ENCODE results near the gene GREB1L. TPM values are rescaled to one million over a fixed set of nuclear protein-coding genes. Genes with fewer than 3 reads are reported as not detected.

GREB1L gene
- polyA plus RNA-seq, 1 donor (not counting 4 experiments of a cell fraction or from before 2014, with no cell fraction given), result 5.5 TPM

DNA sequence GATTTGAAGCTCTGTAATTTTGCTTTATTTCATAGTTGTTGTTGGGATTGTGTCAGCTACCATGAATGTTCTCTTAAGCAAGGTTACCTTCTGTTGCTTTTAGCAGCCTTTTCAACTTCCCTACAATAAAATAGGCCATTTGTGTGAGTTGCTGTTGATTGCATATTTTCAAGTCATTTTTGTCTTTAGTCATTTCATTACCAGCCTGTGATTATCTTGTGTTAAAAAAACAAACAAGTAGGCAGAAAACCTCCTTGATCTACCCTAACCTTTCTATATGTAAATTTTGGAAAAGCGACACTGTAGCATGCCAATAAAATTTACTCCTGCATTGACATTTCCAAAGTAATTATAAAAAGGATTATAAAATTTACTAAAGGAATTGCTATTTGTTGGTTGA is 19.3 kb downstream of the GREB1L start:
- FAIRE-seq, result no peak
- dilution Hi-C loops (cut with MboI; ENCODE audit: extremely low pct_ligation_motif_present, low sequenced_read_pairs), result no loop called here

DNA sequence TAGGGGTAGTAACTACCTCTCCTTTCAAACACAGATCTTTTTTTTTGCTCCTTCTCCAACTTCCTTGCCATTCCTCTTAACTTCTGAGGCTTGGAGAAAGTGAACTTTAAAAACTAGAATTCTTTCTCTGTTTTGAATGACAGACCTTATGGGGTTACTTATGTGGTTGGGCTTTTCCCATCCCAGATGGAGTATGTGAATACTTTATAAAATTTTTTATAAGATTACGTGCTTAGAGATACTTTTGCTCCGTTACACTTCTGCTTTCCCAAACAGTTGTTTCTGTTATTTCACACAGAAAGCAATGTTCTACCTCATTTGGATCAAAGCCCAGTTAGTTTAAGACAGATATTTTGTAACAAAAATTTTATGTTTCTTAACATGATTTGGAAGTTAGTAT is 20.2 kb downstream of the GREB1L start:
- Histone ChIP-seq H3K9ac (ENCODE audit: control insufficient read depth, extremely low read depth, insufficient read depth, low read length) (no peak overlapping the region), H3K9me3 (ENCODE audit: control insufficient read depth, low read depth, low read length) (no peaks in the 10 kb centered on the region), H3K36me3 (ENCODE audit: control insufficient read depth in 2 of 2, extremely low read depth in 1 of 2, insufficient read depth in 2 of 2, low read length in 2 of 2) (no peaks in the 10 kb centered on the region), H3K9me1 (ENCODE audit: control insufficient read depth, extremely low read depth, insufficient read depth, low read length) (no peaks in the 10 kb centered on the region), H3K4me2 (ENCODE audit: control insufficient read depth, extremely low read depth, insufficient read depth, low read depth, low read length) (no peak overlapping the region), H3K4me1 (ENCODE audit: control insufficient read depth, extremely low read depth, insufficient read depth, low read length) (no peaks in the 10 kb centered on the region), H3K27me3 (ENCODE audit: control insufficient read depth, extremely low read depth, insufficient read depth, low read length) (no peaks in the 10 kb centered on the region), H4K20me1 (ENCODE audit: control insufficient read depth, extremely low read depth, insufficient read depth, low read length) (no peaks in the 10 kb centered on the region), H3K79me2 (ENCODE audit: control insufficient read depth, insufficient read depth, low read length) (no peaks in the 10 kb centered on the region), H3K4me3 (ENCODE audit: control insufficient read depth in 2 of 3, extremely low read depth in 1 of 3, insufficient read depth in 2 of 3, low read depth in 1 of 3, low read length in 3 of 3) (no peak overlapping the region), H2AFZ (ENCODE audit: control insufficient read depth, low read length) (no peak overlapping the region), H3K27ac (ENCODE audit: control insufficient read depth, insufficient read depth, low read length) (no peak overlapping the region)
- FAIRE-seq, result no peak
- TF ChIP-seq EZH2 (IDR thresholded peaks at IDR 0.05; ENCODE audit: low read length), result no peak
- TF ChIP-seq, protein P1, sequence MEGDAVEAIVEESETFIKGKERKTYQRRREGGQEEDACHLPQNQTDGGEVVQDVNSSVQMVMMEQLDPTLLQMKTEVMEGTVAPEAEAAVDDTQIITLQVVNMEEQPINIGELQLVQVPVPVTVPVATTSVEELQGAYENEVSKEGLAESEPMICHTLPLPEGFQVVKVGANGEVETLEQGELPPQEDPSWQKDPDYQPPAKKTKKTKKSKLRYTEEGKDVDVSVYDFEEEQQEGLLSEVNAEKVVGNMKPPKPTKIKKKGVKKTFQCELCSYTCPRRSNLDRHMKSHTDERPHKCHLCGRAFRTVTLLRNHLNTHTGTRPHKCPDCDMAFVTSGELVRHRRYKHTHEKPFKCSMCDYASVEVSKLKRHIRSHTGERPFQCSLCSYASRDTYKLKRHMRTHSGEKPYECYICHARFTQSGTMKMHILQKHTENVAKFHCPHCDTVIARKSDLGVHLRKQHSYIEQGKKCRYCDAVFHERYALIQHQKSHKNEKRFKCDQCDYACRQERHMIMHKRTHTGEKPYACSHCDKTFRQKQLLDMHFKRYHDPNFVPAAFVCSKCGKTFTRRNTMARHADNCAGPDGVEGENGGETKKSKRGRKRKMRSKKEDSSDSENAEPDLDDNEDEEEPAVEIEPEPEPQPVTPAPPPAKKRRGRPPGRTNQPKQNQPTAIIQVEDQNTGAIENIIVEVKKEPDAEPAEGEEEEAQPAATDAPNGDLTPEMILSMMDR (optimal IDR thresholded peaks at IDR 0.05 in 1 of 3, IDR thresholded peaks at IDR 0.05 in 1 of 3, conservative IDR thresholded peaks at IDR 0.05 in 1 of 3; ENCODE audit: extremely low read depth in 1 of 3, insufficient read depth in 2 of 3, low read length in 3 of 3), result no peak
- DNase-seq (ENCODE audit: low read depth, low spot score), result no peak
- dilution Hi-C loops (cut with MboI; ENCODE audit: extremely low pct_ligation_motif_present, low sequenced_read_pairs), result no loop called here

More for the DNA sequence above, 19.3 kb downstream of the GREB1L start:
- no peak overlapping the region for H3K27ac ChIP-seq (ENCODE audit: control insufficient read depth, insufficient read depth, low read length)
- H3K4me1 ChIP-seq (ENCODE audit: control insufficient read depth, extremely low read depth, insufficient read depth, low read length), result peaks cover 2% of the 10 kb centered on the region
- H3K9ac ChIP-seq (ENCODE audit: control insufficient read depth, extremely low read depth, insufficient read depth, low read length), result no peak overlapping the region
- no peaks in the 10 kb centered on the region for H3K36me3 ChIP-seq (ENCODE audit: control insufficient read depth in 2 of 2, extremely low read depth in 1 of 2, insufficient read depth in 2 of 2, low read length in 2 of 2)
- no peaks in the 10 kb centered on the region for H3K9me3 ChIP-seq (ENCODE audit: control insufficient read depth, low read depth, low read length)
- H3K4me3 ChIP-seq (ENCODE audit: control insufficient read depth in 2 of 3, extremely low read depth in 1 of 3, insufficient read depth in 2 of 3, low read depth in 1 of 3, low read length in 3 of 3), result no peak overlapping the region
- no peaks in the 10 kb centered on the region for H3K27me3 ChIP-seq (ENCODE audit: control insufficient read depth, extremely low read depth, insufficient read depth, low read length)
- no peaks in the 10 kb centered on the region for H4K20me1 ChIP-seq (ENCODE audit: control insufficient read depth, extremely low read depth, insufficient read depth, low read length)
- no peaks in the 10 kb centered on the region for H3K9me1 ChIP-seq (ENCODE audit: control insufficient read depth, extremely low read depth, insufficient read depth, low read length)
- DNase-seq (ENCODE audit: low read depth, low spot score), result no peak
- H3K4me2 ChIP-seq (ENCODE audit: control insufficient read depth, extremely low read depth, insufficient read depth, low read depth, low read length), result no peak overlapping the region
- H2AFZ ChIP-seq (ENCODE audit: control insufficient read depth, low read length), result no peak overlapping the region
- TF ChIP-seq, protein P1 (optimal IDR thresholded peaks at IDR 0.05 in 1 of 3, IDR thresholded peaks at IDR 0.05 in 1 of 3, conservative IDR thresholded peaks at IDR 0.05 in 1 of 3; ENCODE audit: extremely low read depth in 1 of 3, insufficient read depth in 2 of 3, low read length in 3 of 3), result no peak
- TF ChIP-seq EZH2 (IDR thresholded peaks at IDR 0.05; ENCODE audit: low read length), result no peak
- no peaks in the 10 kb centered on the region for H3K79me2 ChIP-seq (ENCODE audit: control insufficient read depth, insufficient read depth, low read length)

Data from keratinocyte (primary cell).